ENCODE data around the gene GLG1.

DNA sequence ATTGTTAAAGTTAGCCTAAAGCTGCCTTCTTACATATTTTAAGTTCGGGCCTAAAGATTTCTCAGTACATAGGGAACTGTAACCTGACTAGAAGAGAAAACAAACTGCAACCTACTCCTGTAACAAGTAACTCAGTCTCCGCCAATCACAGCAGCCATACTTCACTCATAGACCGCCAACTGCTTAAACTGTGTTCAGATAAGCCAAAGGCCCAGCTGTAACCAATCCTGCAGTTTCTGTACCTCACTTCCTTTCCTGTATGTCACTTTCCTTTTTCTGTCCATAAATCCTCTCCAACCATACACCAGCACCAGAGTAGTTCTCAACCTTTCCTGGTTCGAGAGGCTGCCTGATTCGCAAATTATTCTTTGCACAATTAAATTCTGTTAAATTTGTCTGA lies 41.5 kb downstream of the GLG1 start:
- TF ChIP-seq, protein P1, sequence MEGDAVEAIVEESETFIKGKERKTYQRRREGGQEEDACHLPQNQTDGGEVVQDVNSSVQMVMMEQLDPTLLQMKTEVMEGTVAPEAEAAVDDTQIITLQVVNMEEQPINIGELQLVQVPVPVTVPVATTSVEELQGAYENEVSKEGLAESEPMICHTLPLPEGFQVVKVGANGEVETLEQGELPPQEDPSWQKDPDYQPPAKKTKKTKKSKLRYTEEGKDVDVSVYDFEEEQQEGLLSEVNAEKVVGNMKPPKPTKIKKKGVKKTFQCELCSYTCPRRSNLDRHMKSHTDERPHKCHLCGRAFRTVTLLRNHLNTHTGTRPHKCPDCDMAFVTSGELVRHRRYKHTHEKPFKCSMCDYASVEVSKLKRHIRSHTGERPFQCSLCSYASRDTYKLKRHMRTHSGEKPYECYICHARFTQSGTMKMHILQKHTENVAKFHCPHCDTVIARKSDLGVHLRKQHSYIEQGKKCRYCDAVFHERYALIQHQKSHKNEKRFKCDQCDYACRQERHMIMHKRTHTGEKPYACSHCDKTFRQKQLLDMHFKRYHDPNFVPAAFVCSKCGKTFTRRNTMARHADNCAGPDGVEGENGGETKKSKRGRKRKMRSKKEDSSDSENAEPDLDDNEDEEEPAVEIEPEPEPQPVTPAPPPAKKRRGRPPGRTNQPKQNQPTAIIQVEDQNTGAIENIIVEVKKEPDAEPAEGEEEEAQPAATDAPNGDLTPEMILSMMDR (IDR thresholded peaks at IDR 0.05; ENCODE audit: insufficient read depth, low read length): no peak
- no peak for TF ChIP-seq GABPA (IDR thresholded peaks at IDR 0.05; ENCODE audit: low read depth)
- TF ChIP-seq REST (IDR thresholded peaks at IDR 0.05; ENCODE audit: insufficient replicate concordance, low read depth): no peak
- TF ChIP-seq POLR2AphosphoS5 (IDR thresholded peaks at IDR 0.05; ENCODE audit: low read depth): no peak
- TF ChIP-seq SPI1 (IDR thresholded peaks at IDR 0.05; ENCODE audit: borderline replicate concordance, low read depth): no peak
